GM12878 (cell line): ENCODE results near the gene DCAF17.

ENCODE experiments used
- POLR2A ChIP-seq: IDR thresholded peaks from 2 replicates; pipeline ENCODE4 v1.6.1; 2011; ENCODE audit warnings: low read depth, mild to moderate bottlenecking, low read length
- PRDM15 ChIP-seq: fragments of 450-650 bp; formaldehyde crosslinking; IDR thresholded peaks from 2 replicates; pipeline ENCODE4 v1.4.0; 2020; ENCODE audit warnings: mild to moderate bottlenecking, moderate library complexity
- SUZ12 ChIP-seq: fragments of 200-600 bp; sonication (generic); IDR thresholded peaks from one replicate; pipeline ENCODE4 v1.6.1; 2018; ENCODE audit warnings: antibody characterized with exemption, mild to moderate bottlenecking; ENCODE audit not compliant: unreplicated experiment
- ZNF274 ChIP-seq: IDR thresholded peaks from one replicate; pipeline ENCODE4 v1.8.0; 2011; ENCODE audit not compliant: insufficient read length, insufficient read depth
- ZSCAN29 ChIP-seq: fragments of 450-650 bp; IDR thresholded peaks from 2 replicates; pipeline ENCODE4 v1.6.1; 2017; ENCODE audit warnings: mild to moderate bottlenecking, moderate library complexity

GRCh38 chr2:171419333-171419732, 14.7 kb upstream of the DCAF17 start:
- TF ChIP-seq ZNF274 (no peak), SUZ12 (no peak), POLR2A (no peak), ZSCAN29 (no peak), PRDM15 (CRISPR knock-in tag) (no peak)
